GM21447 (cell line): ENCODE results near the gene WDCP.
"Not testable (repeated sequence)": the region's sequence is repeated elsewhere in the genome, so short reads cannot be mapped to it uniquely, and the experiment has no call there.

Source experiments
- ATAC-seq: cut with Tn5 transposase; IDR thresholded peaks from one replicate; pipeline ENCODE4 v1.9.1; 2021; ENCODE audit not compliant: unreplicated experiment

The WDCP gene

DNA sequence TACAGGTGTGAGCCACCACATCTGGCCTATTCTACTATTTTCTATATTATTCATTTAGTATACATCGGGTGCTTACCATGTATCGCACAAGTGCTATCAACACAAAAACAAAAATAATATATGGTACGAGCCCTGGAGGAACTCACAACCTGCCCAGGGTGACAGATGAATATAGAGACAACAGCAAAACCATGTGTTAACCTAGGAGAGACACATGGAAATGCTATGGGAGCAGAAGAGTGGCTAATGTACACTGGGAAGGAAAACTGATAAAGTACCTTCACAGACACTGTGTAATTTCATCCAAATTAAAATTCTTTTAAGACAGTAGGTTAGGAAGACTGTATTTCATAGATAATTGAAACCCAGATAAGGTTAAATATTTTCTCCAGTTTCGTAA, 25.1 kb upstream of the WDCP start:
- ATAC-seq: no peak

GRCh38 chr2:24065341-24065740, 18.1 kb upstream of the WDCP start:
- no peak for ATAC-seq

- ATAC-seq: no peak
Observed at GRCh38 chr2:24058564-24059271, 11.5 kb upstream of the WDCP start.

- ATAC-seq: no peak
Observed at GRCh38 chr2:24055750-24056149, 8.6 kb upstream of the WDCP start.

DNA sequence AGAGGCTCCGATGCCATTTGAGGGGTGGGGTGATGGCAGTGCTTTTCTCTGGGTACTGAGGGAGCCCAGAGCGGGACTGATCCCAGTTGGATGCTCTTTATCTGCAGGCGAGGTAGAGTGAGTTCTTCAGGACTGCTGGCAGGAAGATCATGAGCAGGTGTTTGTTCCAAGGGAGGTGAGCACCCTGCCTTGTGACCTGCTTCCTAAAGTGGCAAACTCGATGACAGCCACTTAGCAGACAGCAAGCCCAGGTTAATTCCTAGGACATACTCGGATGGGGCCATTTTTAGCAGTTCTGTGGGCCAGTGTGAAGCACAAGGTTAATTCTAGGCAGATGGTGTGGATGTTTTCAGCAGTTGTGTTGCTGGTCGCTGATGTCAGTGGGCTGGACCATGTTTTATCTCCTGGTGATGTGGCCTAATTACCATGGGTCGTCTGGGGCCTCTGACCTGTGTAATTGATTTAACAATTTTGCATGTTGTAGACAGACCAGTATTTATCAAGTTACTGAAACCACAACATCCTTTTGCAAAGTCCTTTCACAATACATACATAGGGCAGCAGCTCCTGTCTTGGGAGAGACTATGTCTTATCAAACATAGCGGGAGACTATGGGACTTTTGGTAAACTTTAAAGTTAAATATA, 7.3 kb upstream of the WDCP start:
- ATAC-seq: no peak

DNA sequence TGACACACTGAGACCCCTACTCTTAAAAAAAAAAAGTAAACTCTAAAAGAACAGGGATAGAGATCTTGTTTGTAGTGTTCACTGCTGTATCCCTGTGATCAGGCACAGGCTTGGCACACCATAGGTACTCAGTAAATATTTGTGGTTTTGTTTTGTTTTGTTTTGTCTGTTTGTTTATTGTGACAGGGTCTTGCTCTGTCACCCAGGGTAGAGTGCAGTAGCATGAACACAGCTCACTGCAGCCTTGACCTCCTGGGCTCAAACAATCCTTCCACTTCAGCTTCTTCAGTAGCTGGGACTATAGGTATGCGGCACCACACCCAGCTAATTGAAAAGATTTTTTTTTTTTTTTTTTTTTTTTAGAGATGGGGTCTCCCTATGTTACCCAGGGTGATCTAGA, 5.8 kb upstream of the WDCP start:
- ATAC-seq: no peak

- no peak for ATAC-seq
Observed at GRCh38 chr2:24051833-24052232, 4.6 kb upstream of the WDCP start.

GRCh38 chr2:24050041-24050979, 3.1 kb upstream of the WDCP start:
- ATAC-seq: no peak

- ATAC-seq: no peak
Observed at GRCh38 chr2:24049485-24050021, 2.4 kb upstream of the WDCP start, which contains the start of gene FKBP1B. Gene FKBP1B, plus strand, starts transcription at chr2:24049741. Its CDS starts 109 bp downstream, at chr2:24049850.

DNA sequence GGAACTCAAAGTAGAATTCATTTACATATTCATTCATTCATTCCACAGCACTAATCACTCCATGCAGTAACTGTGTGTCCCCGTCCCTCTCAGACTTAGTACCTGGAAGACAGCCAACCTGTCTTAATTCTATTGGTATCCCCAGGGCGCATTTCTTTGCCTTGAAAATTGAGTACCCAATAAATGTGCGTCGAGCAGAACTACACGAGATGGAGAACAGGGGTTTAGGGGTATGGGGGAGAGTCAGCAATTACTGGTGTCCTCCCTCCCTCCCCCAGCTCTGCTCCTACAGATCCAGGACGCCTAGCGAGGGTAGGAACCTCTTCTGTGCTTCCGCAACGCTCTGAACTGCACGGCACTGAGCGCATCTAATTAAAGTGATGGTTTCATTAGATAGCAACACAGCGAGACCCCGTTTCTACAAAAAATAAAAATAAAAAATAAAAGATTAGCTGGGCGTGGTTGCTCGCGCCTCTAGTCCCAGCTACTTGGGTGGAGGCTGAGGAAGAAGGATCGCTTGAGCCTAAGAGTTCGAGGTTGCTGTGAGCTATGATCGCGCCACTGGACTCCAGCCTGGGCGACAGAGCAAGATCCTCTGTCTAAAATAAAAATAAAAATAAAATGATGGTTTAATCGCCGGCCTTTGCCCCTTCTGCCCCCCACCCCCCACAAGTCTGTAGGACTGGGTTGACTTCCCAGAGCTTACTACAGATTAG, 1.7 kb upstream of the WDCP start:
- ATAC-seq: no peak

- no peak for ATAC-seq
Observed at GRCh38 chr2:24047703-24048033, 477 bp upstream of the WDCP start.

- ATAC-seq: no peak
Observed at GRCh38 chr2:24046599-24046929, 627 bp downstream of the WDCP start.

DNA sequence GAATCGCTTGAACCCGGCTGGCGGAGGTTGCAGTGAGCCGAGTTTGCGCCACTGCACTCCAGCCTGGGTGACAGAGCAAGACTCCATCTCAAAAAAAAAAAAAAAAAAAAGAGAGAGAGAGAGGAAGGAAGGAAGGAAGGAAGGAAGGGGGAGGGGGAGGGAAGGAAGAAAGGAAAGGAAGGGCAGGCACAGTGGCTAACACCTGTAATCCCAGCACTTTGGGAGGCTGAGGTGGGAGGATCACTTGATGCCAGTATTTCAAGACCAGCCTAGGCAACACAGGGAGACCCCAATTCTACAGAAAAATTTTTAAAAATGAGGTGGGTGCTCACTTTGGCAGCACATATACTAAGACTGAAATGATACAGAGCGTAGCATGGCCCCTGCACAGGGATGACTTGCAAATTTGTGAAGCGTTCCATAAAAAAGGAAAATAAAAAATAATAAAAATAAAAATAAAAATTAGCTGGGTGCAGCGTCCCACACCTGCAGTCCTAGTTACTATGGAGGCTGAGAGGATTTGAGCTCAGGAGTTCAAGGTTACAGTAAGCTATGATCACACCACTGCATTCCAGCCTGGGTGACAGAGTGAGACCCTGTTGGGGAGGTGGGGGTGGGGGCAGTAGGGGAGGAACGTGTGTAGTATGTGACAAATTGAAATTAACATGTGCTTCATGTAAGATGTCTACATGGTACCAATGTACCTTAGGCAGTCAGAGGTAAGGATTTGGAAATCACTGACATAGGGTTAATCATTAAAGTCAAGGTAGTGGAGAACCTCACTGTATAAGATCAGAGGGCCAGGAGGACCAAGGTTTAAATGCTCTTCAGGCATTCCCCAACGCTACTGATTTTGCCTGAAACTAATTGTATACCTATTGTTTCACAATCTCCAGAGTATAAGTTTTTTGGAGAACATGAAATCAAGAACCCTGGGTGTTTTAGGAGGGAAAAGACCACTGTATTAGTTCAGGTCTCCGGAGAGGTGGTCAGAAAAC, 1.4 kb downstream of the WDCP start:
- ATAC-seq: no peak

- ATAC-seq: not testable (repeated sequence)
Observed at GRCh38 chr2:24043133-24043532, 4.1 kb downstream of the WDCP start.

DNA sequence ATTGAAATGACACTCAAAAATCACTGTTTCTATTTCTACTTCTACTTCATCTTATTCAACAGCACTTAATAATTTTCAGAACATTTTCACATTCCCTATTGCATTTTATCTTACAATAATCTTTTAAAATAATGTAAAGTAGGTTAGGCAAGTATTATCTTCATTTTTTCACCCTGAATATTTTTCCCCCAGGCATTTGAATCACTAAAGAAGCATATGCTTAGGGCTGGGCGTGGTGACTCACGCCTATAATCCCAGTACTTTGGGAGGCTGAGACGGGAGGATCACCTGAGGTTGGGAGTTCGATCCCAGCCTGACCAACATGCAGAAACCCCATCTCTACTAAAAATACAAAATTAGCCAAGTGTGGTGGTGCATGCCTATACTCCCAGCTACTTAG, 6.7 kb downstream of the WDCP start:
- no peak for ATAC-seq

DNA sequence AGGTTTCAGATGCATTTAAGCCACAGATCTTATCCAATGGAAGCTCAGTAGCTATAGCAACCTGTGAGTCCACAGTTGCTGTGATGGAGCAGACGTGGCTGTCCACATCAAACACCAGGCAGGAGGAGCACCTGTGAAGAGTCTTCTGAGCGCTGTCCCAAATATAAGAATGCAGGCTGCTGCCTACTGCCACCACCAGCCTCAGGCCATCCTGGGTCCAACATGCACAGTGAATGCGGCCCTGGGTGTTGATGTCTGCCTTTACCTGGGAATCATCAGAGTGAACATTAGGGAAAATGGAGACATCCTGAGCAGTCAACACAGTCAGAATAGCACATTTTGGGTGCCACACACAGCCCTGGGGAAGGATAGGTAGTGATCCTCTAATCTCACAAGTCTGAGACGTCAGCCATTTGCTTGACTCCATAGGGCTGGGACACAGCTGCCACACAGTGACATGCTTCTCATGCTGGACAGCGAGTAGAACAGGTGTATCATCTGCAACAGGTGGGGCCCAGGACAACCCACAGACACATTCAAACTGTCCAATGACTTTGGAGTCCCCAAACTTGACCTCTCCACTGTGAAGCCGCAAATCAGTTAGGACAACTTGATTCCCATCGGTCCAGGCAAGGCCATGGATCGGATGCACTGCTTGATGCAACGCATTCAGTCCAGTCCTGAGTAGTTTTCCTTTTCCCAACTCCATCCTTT, 8.2 kb downstream of the WDCP start:
- no peak for ATAC-seq

- no peak for ATAC-seq
Observed at GRCh38 chr2:24026233-24026632, 21.0 kb downstream of the WDCP start.

DNA sequence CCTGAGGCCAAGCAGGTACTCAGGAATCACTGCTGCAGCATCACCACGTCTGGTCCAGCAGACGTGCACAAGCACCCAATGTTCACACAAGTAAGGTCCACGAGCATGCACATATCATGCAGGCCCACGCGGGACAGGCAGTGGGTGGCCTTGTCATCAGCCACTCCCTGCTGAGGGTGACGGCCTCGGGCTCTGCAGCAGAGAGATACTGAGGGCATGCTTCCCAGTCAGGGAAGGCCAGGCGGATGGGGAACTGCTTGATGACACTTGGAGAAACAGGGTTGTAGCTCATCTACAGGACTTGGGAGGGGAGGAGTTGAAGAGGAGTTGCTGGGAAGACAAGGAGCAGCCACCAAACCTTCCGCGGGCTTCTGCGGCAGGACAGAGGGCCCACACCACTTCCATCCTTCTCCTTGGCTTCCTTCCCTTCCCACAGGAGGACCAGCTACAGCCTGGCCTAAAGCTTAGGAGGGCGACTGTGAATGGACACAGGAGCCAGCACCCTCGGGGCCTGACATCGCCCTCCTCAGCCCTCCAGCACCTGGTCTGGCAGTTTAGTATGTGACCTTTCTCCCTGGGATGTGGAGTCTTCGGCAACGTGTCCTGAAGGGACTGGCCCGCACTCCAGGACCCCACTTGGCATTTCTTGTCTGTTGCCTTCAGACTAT, 22.1 kb downstream of the WDCP start:
- no peak for ATAC-seq

GRCh38 chr2:24024018-24024417, 23.2 kb downstream of the WDCP start:
- ATAC-seq: no peak
